C4-2B (cell line): ENCODE measurements around the gene CAP1.
A peak's percentile ranks its signal among the peaks of the same experiment; 100 is the strongest.

ENCODE experiments used
- H3K27ac ChIP-seq: fragments of 450-650 bp; 2 replicates; pipeline ENCODE4 v1.5.1; 2017
- ZFX ChIP-seq: fragments of 450-650 bp; IDR thresholded peaks from 2 replicates; pipeline ENCODE4 v1.6.1; 2017
- TF ChIP-seq, protein P1 (sequence below): fragments of 450-650 bp; conservative IDR thresholded peaks from 2 replicates; pipeline ENCODE4 v1.5.1; 2017; ENCODE audit warnings: mild to moderate bottlenecking

CAP1 gene

GRCh38 chr1:40092706-40093639 is 52.4 kb downstream of the CAP1 start:
- no peak for TF ChIP-seq ZFX
- H3K27ac ChIP-seq: no peak overlapping the region

DNA sequence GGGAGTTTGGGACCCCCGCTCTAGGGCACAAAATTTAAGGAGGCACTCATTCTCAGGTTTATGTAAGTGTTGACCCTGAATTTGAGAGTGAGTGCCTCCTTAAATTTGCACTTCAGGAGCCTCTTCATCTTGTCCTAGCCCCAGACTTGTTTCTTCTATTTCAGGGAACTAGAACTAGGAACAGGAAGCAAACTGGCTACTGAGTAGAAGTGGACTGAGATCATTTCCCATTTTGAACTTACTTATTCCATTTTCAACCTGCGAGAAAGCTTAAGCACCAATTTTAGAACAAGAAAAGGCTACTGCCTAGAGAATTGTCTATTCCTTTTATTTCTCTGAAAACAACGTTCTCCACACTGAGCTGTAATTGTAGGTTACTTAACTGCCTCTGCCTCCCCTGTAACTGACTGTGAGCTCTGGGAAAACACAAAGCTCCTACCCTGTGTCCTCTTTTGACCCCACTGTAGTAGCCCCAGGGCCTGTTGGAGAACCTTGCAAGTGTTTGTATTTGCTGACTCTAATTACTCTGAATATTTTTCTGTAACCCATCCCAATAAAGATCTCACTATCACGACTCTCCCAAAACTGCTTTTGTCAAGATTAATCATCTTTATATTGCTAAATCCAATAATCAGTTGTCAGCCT is 54.1 kb downstream of the CAP1 start:
- TF ChIP-seq ZFX: no peak
- TF ChIP-seq, protein P1, sequence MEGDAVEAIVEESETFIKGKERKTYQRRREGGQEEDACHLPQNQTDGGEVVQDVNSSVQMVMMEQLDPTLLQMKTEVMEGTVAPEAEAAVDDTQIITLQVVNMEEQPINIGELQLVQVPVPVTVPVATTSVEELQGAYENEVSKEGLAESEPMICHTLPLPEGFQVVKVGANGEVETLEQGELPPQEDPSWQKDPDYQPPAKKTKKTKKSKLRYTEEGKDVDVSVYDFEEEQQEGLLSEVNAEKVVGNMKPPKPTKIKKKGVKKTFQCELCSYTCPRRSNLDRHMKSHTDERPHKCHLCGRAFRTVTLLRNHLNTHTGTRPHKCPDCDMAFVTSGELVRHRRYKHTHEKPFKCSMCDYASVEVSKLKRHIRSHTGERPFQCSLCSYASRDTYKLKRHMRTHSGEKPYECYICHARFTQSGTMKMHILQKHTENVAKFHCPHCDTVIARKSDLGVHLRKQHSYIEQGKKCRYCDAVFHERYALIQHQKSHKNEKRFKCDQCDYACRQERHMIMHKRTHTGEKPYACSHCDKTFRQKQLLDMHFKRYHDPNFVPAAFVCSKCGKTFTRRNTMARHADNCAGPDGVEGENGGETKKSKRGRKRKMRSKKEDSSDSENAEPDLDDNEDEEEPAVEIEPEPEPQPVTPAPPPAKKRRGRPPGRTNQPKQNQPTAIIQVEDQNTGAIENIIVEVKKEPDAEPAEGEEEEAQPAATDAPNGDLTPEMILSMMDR: no peak
- H3K27ac ChIP-seq: no peak overlapping the region

- TF ChIP-seq, protein P1: no peak
- no peak for TF ChIP-seq ZFX
- H3K27ac ChIP-seq: no peak overlapping the region
Observed at GRCh38 chr1:40095806-40096205, 55.3 kb downstream of the CAP1 start.

- H3K27ac ChIP-seq: peak overlapping the region; percentile 63
- TF ChIP-seq ZFX: no peak
- TF ChIP-seq, protein P1: no peak
Observed at GRCh38 chr1:40096646-40096976, 56.1 kb downstream of the CAP1 start.

- peak within 1 kb of the TSS; percentile 63 for H3K27ac ChIP-seq
Observed at GRCh38 chr1:40096977-40097782, 56.7 kb downstream of the CAP1 start, which contains the start of gene PPT1. Gene PPT1, minus strand, starts transcription at chr1:40097252. Its CDS starts 14 bp downstream, at chr1:40097238.

GRCh38 chr1:40102038-40102437 is 61.5 kb downstream of the CAP1 start:
- no peak overlapping the region for H3K27ac ChIP-seq
- no peak for TF ChIP-seq ZFX
- TF ChIP-seq, protein P1: no peak

More at GRCh38 chr1:40096977-40097782, 56.7 kb downstream of the CAP1 start, which contains the start of gene PPT1:
- TF ChIP-seq, protein P1: no peak
- TF ChIP-seq ZFX: no peak

DNA sequence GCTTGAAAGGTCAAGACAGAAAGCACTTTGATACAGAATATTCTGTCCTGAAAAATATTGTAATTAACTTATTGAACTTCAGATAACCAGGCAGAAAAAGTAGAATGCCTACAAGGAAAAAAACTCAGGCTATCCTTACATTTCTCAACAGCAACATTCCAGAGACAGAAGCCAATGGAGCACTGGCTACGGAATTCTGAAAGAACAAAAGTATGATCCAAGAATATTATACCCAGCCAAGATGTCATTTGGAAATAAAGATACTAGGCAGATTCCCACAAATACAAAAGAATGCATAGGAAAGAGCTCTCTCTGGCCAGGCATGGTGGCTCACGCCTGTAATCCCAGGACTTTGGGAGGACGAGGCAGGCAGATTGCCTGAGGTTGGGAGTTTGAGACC is 62.4 kb downstream of the CAP1 start:
- H3K27ac ChIP-seq: no peak overlapping the region
- no peak for TF ChIP-seq ZFX
- TF ChIP-seq, protein P1: no peak
